T-helper 2 cell (primary cell): Measurements from ENCODE around the gene POC5.
A peak's percentile ranks its signal among the peaks of the same experiment; 100 is the strongest.
"Not testable (repeated sequence)": the region's sequence is repeated elsewhere in the genome, so short reads cannot be mapped to it uniquely, and the experiment has no call there.

Experiments used
- DNase-seq, 5 experiments: peaks; one replicate each; pipeline versions ENCODE4 v3.0.0 to v3.0.0-alpha.2; 2012 to 2022
- total RNA-seq, 2 donors: gene quantifications; one replicate each; lab custom pipeline; 2026; lab: John Stamatoyannopoulos, UW

The POC5 gene, protein sequence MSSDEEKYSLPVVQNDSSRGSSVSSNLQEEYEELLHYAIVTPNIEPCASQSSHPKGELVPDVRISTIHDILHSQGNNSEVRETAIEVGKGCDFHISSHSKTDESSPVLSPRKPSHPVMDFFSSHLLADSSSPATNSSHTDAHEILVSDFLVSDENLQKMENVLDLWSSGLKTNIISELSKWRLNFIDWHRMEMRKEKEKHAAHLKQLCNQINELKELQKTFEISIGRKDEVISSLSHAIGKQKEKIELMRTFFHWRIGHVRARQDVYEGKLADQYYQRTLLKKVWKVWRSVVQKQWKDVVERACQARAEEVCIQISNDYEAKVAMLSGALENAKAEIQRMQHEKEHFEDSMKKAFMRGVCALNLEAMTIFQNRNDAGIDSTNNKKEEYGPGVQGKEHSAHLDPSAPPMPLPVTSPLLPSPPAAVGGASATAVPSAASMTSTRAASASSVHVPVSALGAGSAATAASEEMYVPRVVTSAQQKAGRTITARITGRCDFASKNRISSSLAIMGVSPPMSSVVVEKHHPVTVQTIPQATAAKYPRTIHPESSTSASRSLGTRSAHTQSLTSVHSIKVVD
- total RNA-seq = 5.9 to 22.0 reads per million in 2 donors

DNA sequence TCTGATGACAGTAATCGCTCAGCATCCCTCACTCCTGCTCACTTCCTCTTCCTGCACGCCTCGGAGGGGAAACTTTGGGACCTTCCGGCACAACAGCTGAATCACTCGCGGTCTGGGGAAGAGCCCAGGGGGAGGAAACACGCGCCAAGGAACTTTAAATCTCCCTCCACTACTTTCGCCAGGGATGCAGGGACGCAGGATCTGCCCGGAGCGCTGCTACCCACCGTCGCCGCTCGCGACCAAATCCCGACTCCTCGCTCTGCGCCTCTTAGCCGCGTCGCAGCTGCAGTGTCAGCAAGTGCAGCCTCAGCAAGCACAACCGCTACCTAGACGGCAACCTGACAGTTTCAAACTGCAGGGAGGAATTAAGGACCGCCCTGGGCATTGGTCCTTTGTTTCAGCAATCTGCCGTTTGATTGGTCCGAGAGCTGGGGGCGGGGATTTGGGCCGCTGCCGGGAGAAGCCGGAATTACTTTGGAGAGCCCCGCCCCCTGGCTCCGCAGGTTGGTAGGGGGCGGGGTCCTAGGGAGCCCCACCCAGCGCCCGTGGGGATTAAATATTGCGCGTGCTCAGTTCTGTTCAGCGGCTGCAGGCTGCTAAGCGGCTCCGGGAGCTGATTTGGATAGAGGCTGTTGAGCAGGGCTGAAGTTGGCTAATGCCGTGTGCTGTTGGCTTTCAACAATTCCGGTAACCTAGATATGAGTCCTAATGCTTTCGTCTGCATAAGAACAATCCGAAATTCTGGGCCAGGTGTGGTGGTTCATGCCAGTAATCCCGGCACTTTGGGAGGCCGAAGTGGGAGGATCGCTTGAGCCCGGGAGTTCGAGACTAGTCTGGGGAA lies at the start of gene POC5:
Gene POC5 (minus strand): TSS at position 356 of the 841 bp plus-strand sequence. CDS start 4,500 bp downstream, outside the sequence.
- DNase-seq = peak; percentile 95 to 98 (median 98)

DNA sequence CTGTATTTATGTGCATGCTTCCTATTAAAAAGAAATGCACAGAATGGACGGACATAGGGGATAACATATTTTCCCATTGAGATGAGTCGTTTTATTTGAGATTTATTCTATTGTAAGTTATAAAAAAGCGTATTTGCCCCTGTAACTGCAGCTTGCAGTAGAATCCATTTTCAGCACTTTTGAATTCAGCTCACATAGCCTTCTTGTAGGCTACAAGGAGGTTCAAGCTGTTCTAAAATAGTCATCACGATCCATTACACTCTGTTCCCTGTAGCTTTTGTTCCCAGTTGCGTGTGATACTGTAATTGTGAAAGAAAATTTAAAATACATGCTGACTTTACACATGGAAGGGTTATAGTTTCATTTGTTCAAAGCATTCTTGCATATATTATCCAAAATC lies 40.9 kb upstream of the POC5 start:
- no peak for DNase-seq

DNA sequence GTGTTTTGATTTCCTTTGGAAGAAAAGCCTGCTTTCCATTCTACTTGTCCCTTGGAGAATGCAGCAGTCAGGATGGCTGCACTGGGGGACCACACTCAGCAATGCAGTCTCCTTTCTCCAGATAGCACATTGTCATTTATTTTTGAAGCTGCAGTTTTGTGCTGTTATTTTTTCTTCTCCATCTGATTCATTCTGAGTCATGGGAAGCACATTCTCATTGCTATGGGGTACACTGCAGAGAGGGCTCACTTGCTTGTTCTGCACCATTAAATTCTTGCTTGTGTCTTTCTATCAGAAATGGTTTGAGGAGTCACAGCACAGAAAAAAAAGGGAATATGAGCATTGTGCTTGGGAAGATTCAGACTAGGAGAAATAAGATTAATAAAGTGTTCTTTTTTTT lies 39.7 kb upstream of the POC5 start:
- no peak for DNase-seq

DNA sequence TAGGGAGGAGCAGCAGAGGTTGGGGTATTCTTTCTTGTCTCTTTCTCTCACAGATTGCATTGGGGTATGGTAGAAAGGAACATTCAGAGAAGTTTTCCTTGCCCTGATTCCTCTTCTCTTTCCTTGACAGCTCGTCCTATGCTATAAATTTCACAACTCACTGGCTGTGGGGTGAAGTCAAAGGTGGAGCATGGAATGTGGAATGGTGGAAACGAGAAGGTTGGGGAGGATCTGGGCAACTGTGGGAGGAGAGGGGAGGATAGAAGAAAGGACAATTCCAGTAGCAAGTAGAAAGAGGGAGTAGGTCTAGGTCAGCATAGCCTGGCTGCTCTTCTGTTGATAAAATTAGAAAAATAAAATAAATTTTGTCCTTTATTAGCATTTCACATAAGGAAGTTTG lies 39.0 kb upstream of the POC5 start:
- DNase-seq = no peak

DNA sequence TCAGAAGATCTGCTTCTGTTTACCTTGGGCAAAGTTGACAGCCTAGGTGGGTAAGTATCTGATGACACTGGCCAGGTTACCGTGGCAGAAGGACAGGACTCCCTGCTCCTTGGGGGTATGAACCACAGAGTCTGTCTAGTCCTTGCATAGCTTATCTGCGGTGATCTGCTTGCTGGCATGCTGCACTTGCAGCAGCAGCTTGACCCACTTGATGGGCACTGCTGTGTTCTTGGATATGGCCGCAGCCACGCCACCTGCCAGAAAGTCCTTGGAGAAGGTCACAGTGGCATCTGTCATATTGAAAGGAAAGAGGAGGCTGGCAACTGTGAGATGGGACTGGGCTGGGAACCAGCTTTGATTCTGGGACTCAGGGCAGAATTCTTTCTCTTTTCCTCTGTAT lies 35.9 kb upstream of the POC5 start:
- no peak for DNase-seq

DNA sequence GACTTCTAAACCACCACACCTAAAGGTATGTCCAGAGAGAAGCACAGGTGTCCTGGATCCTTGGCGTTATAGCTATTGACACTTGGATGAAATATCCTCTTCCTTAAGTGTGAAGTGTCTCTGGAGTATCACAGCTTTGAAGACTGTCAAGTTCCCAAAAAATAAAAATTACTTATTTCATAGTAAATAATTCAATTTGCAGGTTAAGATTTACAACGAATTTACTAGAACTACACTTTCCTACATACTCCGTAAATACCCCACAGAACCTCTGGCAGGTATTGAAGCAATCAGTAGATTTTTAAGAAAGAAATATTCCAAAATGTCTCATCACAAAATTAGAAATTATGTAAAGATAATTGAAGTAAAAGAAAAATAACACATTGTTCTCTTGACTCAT lies 27.1 kb upstream of the POC5 start:
- no peak for DNase-seq

DNA sequence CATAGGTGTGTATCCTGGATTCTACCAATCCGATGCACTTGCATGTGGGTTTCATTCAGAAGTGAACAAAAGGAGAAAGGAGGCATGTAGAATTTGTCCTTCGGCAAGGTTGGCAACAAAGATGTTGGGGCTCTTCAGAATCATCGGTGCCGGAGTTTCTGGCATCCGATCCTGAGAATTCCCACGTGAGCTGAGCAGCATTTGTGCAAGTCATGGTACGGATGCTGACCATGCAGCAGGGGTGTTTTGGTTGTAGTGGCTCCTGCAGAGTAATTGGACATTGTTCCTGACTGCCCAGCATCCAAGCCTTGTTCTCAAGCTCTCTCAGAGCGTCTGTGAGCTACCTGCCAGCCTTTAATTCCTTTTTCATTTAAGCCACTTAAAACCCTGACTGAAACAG lies 19.0 kb upstream of the POC5 start:
- DNase-seq = no peak

DNA sequence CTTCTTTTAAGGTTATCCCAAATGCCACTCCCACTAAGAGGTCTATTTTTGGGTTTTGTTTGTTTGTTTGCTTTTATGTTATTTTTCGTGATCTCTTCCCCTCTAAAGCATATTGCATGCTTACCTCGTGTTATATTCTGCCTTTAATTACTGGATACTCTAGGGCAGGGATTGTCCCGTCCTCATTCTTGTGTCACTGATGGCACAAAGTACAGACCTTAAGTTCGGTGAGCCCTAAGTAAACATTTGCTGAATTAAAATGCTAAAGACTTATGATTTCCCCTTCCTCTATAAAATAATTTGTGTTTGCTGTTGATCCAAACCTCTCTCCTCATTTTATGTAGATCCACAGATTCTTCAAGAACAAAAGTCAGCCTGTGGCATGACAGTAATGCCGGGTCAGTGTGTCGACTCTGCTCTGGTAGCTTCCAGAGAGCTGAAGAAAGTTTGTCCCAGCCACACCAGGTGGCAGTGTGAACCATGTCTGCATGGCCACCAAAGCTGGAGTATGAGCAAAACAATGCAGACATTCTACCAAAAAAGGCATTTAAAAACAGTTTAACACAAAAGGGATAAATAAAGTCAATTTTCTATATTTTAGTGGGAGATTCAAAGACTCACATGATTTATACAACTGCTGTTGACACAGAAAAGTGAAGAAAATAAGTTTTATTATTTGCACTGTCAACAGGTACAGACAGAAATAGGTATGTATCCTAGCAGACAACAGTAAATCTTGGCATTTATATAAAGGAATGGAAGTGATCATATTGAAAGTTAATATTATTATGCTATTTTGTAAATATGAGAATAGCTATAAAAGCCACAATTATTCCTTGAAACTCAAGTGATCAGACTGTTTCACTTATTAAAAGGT lies 17.9 kb upstream of the POC5 start:
- peak in 1 of 5 experiments; percentile 30 for DNase-seq

DNA sequence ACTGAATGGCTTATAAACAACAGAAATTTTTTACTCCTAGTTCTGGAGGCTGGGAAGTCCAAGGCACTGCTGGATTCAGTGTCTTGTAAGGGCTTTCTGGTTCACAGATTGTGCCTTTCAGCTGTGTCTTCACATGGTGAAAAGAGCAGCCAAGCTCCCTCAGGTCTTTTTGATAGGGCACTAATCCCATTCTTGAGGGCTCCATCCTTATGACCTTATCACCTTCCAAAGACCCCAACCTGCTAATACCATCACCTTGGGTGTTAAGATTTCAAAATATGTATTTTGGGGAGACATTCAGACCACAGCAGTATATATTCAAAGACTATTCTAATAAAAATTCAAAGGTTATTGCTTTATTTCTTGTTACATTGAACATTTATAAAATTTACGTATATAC lies 16.5 kb upstream of the POC5 start:
- no peak for DNase-seq

DNA sequence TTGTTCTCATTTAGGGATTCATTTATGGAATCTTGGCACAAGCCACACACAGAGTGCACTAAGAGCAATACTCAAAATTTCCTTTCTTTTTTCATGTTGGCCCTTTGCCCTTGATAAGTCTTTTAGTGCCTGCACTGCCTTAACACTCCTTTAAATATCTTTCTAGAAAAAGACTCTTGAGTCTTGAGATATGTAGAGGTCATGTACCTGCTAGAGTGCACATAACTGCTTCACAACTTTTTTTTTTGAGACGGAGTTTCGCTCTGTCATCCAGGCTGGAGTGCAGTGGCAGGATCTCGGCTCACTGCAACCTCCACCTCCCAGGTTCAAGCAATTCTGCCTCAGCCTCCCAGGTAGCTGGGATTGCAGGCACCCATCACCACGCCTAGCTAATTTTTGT lies 14.3 kb upstream of the POC5 start:
- not testable (repeated sequence) for DNase-seq

DNA sequence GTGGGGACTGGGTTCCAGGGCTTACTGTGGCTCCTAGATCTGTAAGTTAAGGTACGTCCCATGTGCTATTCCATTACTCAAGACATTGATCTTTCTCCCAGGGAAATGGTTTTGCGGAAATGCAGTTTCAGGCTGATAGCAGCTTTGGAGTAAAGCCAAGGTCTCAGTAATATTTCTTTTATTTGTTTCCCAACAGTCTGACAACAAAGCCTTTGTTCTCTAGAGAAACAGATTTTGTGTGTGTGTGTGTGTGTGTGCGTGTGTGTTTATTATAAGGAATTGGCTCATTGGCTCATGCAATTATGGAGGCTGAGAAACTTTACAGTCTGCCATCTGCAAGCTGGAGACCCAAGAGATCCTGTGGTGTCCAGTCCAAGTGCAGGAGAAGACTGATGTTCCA lies 12.1 kb upstream of the POC5 start:
- no peak for DNase-seq

DNA sequence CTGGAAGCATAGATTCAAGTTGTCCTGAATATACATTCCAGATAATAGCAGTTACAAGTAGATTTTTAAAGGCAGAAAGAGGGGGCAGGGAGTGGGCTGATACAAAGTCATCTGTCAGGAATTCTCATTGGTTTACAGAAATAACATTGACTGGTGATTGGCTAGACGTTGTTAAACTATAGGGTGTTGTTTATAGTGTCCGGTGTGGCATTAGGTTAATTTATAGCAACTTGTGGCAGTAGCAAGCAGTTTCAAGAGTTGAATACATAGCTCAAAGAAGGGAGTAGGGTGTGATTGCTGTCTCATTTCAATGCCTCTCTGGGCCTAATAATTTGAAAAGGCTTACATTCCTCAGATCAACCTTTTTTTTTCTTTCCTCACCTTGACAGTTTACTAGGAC lies 10.7 kb upstream of the POC5 start:
- DNase-seq = no peak

DNA sequence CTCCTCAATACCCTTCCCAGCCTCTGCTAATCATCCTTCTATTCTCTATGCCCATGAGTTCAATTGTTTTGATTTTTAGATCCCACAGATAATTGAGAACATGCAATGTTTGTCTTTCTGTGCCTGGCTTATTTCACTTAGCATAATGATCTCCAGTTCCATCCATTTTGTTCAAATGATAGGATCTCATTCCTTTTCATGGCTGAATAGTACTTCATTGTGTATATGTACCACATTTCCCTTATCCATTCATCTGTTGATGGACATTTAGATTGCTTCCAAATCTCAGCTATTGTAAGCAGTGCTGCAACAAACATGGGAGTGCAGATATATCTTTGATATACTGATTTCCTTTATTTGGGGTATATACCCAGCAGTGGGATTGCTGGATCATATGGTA lies 9.0 kb upstream of the POC5 start:
- DNase-seq = not testable (repeated sequence)

DNA sequence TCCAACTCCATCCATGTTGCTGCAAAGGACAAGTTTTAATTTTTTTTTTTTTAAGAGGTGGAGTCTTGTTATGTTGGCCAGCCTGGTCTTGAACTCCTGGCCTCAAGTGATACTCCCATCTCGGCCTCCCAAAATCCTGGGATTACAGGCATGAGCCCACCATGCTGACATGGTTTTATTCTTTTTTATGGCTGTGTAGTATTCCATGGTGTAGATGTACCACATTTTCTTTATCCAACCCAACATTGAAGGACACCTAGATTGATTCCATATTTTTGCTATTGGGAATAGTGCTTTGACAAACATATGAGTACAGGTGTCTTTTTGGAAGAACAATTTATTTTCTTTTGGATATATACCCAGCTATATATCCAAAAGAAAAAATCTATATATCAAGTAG lies 6.1 kb upstream of the POC5 start:
- DNase-seq = no peak

DNA sequence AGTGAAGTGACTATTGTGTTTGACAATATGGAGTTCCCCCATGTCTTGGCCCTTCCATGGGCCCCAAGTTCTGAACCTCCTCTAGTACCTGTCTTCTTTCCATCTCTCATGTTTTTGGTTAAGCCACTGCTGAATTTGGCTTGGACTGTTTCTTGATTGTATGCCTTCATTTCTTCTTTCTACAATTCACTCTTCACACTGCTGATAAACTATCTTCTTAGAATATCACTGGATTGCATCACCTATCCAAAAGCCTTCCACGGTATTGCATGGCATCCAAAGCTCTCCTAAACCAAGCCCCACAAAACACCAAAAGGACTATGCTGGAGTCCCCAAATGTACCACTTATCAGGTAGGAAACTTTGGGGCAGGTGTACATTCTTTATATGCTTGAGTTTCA lies 4.3 kb upstream of the POC5 start:
- no peak for DNase-seq

DNA sequence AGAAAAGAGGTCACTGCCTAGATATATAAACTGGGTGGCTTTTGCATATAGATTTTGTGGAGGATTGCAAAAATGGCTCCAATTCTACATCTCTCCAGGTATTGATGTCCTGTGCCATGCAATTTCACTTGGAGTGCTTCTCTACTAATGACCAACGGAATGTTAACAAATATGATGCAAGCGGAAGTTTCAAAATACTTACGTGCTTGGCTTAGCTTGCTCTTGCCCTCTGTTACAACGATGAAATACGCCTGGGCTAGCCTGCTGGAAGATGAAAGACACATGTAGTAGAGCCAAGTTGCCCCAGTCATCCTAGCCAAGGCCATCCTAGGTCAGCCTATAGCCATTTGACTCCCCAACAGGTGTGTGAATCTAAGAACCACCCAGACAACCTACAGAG lies 3.6 kb upstream of the POC5 start:
- DNase-seq = no peak

DNA sequence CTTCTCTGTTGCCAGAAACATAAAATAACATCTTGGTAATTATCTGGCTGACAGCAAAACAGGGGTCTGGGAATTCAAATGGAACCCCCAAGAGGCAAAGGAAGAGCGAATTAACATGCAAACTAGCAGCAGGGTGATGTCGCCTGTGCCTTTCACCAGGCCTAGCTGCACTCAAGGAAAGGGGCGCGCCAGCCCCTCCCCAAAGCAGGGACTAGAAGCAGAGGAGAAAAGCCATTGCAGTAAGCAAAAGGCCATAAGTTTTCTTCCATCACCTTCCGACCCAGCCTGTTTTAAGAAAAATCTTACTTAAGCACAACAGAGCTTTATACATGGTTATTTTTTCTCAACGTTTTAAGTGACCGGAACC lies 539 bp downstream of the POC5 start:
- DNase-seq = no peak

DNA sequence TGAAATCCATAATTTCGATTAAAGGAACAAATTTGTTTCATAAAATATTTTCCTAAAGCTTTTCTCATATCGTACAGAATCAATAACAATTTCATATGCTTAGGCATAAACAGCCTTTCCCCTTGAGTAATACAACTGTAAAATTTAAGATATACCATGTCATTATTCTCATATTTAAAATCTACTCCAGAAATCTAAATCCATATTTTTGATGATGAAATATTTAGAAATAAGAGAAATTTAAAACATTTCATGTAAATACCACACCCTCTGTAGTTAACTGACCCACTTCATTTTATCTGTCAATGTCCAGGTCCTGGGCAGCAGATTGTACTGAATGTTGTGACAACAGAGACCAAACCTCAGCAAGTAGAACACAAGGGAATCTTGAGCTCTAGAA lies 5.1 kb downstream of the POC5 start:
- DNase-seq = no peak

DNA sequence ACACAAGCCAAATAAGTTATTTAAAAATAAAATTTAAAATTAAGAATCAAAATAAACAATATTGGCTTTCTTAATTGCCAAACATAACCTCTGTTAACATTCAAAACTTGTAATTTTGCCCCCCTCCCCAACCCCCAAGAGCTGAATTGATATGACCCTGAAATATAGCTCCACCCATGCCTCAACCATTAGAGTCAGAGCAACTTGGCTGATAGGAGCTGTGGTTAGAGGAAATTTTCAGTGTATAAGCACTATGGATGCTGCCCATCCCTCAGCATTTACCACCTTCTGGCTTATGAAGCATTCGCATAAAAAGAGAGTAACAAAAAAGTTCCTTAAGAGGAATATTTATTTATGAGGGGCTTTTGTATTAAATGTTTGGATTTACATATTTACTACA lies 6.1 kb downstream of the POC5 start:
- DNase-seq = no peak

DNA sequence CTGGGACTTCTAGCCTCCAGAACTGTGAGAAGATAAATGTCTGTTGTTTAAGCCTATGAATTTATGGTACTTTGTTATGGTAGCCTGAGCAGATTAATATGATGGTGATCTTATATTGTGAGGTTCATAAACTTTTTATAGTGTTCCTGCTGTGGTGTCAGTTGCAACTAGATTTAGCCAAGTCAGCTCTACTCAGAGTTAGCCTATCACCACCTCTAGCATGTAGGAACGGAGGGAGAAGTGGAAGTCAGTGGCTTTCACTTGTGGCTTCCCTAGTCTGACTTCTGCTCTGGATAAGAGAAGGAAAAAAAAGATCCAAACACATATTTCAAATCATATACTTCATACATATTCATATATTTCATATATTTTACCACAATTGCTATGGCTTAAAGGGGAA lies 6.6 kb downstream of the POC5 start:
- no peak for DNase-seq

DNA sequence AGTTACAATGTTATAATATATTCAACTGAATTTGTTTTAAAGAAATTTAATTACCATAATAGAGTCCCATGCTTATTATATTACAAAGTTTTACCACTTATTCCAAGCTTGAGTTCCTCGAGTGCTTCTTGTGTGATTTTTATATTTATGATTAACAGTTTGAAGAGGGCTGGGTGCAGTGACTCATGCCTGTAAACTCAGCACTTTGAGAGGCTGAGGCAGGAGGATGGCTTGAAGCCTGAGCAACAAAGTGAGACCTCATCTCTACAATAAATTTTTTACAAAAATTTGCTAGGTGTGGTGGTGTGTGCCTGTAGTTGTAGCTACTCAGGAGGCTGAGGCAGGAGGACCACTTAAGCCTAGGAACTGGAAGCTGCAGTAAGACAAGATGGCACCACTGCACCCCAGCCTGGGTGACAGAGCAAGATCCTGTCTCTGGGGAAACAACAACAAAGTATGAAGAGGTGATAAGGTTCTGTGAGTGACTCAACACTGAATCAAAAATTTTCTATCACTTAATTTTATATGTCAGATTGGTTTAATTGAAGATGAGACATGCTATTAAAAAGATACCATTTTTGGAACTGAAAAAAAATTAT lies 9.2 kb downstream of the POC5 start:
- no peak for DNase-seq

DNA sequence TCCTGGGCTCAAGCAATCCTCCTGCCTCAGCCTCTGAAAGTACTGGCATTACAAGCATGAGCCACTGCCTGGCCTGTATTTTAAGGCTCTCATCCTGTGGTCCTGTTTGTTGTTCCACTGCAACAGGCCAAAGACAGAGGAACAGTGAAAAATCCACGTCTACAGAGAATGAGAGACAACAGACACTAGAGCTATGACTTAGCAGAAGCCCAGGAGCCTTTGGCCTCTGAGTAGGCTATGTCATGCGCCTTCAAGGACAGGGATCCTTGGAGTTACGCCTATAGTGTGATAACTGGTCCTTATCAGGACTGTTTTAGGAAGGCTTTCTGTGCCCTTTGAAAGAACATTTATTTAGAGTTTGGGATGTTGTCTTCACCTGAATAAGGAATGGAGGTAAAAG lies 10.5 kb downstream of the POC5 start:
- no peak for DNase-seq
